PC-3 (cell line): ENCODE measurements around the gene SLC6A6. TPM values are rescaled to one million over a fixed set of nuclear protein-coding genes. Genes with fewer than 3 reads are reported as not detected.

Source experiments
- ATAC-seq: fragments of 200-7000 bp; cut with Tn5 transposase; 2 replicates; pipeline ENCODE4 v1.9.1; 2020; ENCODE audit warnings: mild to moderate bottlenecking, moderate library complexity
- BruUV-seq: library from RNA; stranded (reverse); fragments of 400-500 nt; replicated peaks from 2 replicates; lab custom pipeline; 2021; lab: Mats Ljungman, UMichigan
- CTCF ChIA-PET: fragments of 300-600 bp; sonication (Branson Sonifier 250); formaldehyde crosslinking; loops from one replicate; lab custom pipeline; 2022; ENCODE audit warnings: antibody characterized with exemption; lab: Charles Lee
- POLR2A ChIA-PET: fragments of 300-600 bp; sonication (Branson Sonifier 250); formaldehyde crosslinking; loops from one replicate; lab custom pipeline; 2022; ENCODE audit warnings: antibody characterized with exemption; ENCODE audit not compliant: unreplicated experiment; lab: Charles Lee
- DNase-seq: peaks from one replicate; pipeline ENCODE4 v3.0.0-alpha.2; 2015
- H2AFZ ChIP-seq: fragments of 300-600 bp; sonication (generic); 2 replicates; pipeline ENCODE4 v1.6.0; 2016; ENCODE audit warnings: antibody characterized with exemption, low read length
- H3F3A ChIP-seq: fragments of 300-600 bp; sonication (generic); one replicate; pipeline ENCODE4 v1.6.0; 2017; ENCODE audit warnings: antibody characterized with exemption, low read length, control low read depth, mild to moderate bottlenecking; ENCODE audit not compliant: unreplicated experiment
- H3K27ac ChIP-seq: fragments of 300-600 bp; sonication (generic); 2 replicates; pipeline ENCODE4 v1.5.1; 2016; ENCODE audit warnings: mild to moderate bottlenecking, low read length
- H3K27me3 ChIP-seq: fragments of 300-600 bp; sonication (generic); 2 replicates; pipeline ENCODE4 v1.6.1; 2016; ENCODE audit warnings: low read length, mixed read lengths
- H3K36me3 ChIP-seq: fragments of 300-600 bp; sonication (generic); 2 replicates; pipeline ENCODE4 v1.6.1; 2016; ENCODE audit warnings: low read depth, mixed run types, low read length, mixed read lengths
- H3K4me1 ChIP-seq: fragments of 300-600 bp; sonication (generic); 2 replicates; pipeline ENCODE4 v1.5.1; 2016; ENCODE audit warnings: low read length; ENCODE audit not compliant: insufficient read depth
- H3K4me2 ChIP-seq: fragments of 300-600 bp; sonication (generic); 2 replicates; pipeline ENCODE4 v1.6.0; 2016; ENCODE audit warnings: low read length
- H3K4me3 ChIP-seq: fragments of 300-600 bp; sonication (generic); 2 replicates; pipeline ENCODE4 v1.5.1; 2016; ENCODE audit warnings: mild to moderate bottlenecking, low read length, mixed read lengths
- H3K79me2 ChIP-seq: fragments of 300-600 bp; sonication (generic); 2 replicates; pipeline ENCODE4 v1.6.1; 2017; ENCODE audit warnings: low read length, mixed read lengths
- H3K9ac ChIP-seq: fragments of 300-600 bp; sonication (generic); 2 replicates; pipeline ENCODE4 v1.6.0; 2016; ENCODE audit warnings: mild to moderate bottlenecking, low read length
- H3K9me2 ChIP-seq: fragments of 300-600 bp; sonication (generic); replicated peaks from 2 replicates; pipeline ENCODE4 v1.6.1; 2016; ENCODE audit warnings: mixed run types, low read length, mixed read lengths
- H3K9me3 ChIP-seq: fragments of 300-600 bp; sonication (generic); 2 replicates; pipeline ENCODE4 v1.6.1; 2016; ENCODE audit warnings: low read length, mixed read lengths
- H4K20me1 ChIP-seq: fragments of 300-600 bp; sonication (generic); 2 replicates; pipeline ENCODE4 v1.6.1; 2016; ENCODE audit warnings: low read length, mixed read lengths
- EZH2 ChIP-seq: fragments of 300-600 bp; sonication (generic); IDR thresholded peaks from one replicate; pipeline ENCODE4 v1.6.1; 2017; ENCODE audit warnings: antibody characterized with exemption, mild to moderate bottlenecking, low read length; ENCODE audit not compliant: unreplicated experiment
- EZH2phosphoT487 ChIP-seq: fragments of 300-600 bp; sonication (generic); IDR thresholded peaks from 2 replicates; pipeline ENCODE4 v1.6.1; 2018; ENCODE audit warnings: mild to moderate bottlenecking, antibody characterized with exemption, low read length, borderline replicate concordance
- intact Hi-C: fragments of 100-400 bp; cut with micrococcal nuclease; formaldehyde crosslinking; loops from 2 replicates; pipeline ENCODE4 v1.9.0; 2023
- total RNA-seq: library from RNA; depleted of rRNA; stranded (reverse); fragments of >200 nt; gene quantifications from 2 replicates; pipeline ENCODE4 v1.2.3, GENCODE V29; 2014
- TF ChIP-seq, protein P1 (sequence below): fragments of 300-600 bp; sonication (generic); conservative IDR thresholded peaks from 2 replicates; pipeline ENCODE4 v1.5.1; 2017; ENCODE audit warnings: antibody characterized with exemption, low read depth, mild to moderate bottlenecking, low read length

Gene SLC6A6
- total RNA-seq, 1 experiment from 2014 or later = 28.1 TPM

DNA sequence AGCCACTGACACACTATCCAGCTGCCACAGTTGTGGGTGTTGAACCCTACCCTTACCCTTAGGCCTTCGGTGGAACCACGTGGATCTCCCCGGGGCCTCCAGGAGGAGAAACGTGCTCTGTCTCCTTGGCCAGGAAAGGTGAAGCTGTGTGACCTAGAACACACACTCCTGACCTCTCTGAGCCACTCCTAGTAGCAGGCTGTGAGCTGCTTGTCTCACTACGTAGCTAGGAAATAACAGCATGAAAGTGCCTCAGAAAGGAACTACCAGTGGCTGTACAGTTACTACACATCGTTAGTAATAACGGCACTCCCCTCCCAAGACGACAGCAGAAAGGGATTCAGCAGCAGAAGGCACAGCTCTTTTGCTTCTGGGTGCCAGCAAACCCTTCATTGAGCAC, 36.2 kb upstream of the SLC6A6 start:
- intact Hi-C loops = loop anchor here (10.0 kb wide), 1 partner anchor 161 kb away; no protein-coding TSS in a partner anchor
- DNase-seq = no peak
- TF ChIP-seq, protein P1, sequence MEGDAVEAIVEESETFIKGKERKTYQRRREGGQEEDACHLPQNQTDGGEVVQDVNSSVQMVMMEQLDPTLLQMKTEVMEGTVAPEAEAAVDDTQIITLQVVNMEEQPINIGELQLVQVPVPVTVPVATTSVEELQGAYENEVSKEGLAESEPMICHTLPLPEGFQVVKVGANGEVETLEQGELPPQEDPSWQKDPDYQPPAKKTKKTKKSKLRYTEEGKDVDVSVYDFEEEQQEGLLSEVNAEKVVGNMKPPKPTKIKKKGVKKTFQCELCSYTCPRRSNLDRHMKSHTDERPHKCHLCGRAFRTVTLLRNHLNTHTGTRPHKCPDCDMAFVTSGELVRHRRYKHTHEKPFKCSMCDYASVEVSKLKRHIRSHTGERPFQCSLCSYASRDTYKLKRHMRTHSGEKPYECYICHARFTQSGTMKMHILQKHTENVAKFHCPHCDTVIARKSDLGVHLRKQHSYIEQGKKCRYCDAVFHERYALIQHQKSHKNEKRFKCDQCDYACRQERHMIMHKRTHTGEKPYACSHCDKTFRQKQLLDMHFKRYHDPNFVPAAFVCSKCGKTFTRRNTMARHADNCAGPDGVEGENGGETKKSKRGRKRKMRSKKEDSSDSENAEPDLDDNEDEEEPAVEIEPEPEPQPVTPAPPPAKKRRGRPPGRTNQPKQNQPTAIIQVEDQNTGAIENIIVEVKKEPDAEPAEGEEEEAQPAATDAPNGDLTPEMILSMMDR = no peak
- no peak for TF ChIP-seq EZH2phosphoT487
- TF ChIP-seq EZH2 = no peak
- Histone ChIP-seq H3K27ac (no peak overlapping the region), H3K79me2 (no peaks in the 10 kb centered on the region), H3K36me3 (no peaks in the 10 kb centered on the region), H3K9me2 (no peaks in the 10 kb centered on the region), H3K9ac (no peak overlapping the region), H3K4me3 (no peak overlapping the region), H2AFZ (no peak overlapping the region), H3K9me3 (no peaks in the 10 kb centered on the region), H4K20me1 (no peaks in the 10 kb centered on the region), H3K4me2 (no peak overlapping the region), H3K4me1 (peaks cover 17% of the 10 kb centered on the region), H3F3A (no peaks in the 10 kb centered on the region), H3K27me3 (no peaks in the 10 kb centered on the region)
- ChIA-PET CTCF (no interaction called here), POLR2A (no interaction called here)
- no TSS peak for BruUV-seq
- no peak for ATAC-seq

DNA sequence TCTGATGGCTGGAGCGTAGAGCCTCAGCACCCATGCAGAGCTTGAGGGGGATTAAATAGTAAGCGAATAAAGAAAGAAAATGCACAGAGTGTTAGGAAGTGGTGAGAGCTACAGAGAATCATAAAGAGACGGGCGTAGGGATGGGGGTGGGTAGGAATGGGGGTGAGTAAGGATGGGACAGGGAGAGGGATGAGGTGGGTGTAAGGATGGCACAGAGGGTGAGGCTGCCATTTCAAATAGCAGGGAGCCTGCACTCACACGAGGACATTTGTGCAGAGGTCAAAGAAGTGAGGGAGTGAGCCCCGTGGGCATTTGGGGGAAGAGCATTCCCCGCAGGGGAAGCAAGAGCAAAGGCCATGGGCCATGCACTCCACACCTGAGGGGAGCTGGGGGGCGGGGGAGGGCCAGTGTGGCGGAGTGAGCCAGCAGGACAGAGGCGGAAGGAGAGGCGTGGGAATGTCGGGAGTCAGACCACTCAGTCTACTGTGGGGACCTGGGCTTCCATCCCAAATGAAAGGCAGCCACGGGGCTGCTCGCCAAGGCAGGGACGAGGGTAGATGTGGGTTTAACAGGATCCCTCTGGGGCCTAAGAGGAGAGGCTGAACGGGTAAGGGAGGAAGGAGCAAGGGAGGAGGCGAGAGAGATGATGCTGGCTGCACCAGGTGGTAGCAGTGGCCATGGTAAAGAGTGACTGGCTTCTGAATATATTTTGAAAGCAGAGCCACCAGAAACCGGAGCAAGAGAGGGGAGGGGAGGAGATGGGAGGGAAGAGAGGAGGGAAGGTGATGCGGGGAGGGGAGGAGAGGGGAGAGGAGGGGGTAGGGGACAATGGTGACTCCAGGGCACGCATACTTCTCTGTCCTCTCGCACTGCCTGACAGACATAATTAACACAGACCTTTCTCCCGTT, 35.2 kb upstream of the SLC6A6 start:
- DNase-seq = no peak
- intact Hi-C loops = loop anchor here (10.0 kb wide), 1 partner anchor 162 kb away; no protein-coding TSS in a partner anchor
- CTCF ChIA-PET = no interaction called here

More for the DNA sequence above, 35.2 kb upstream of the SLC6A6 start:
- H3K36me3 ChIP-seq = no peaks in the 10 kb centered on the region
- H3K27ac ChIP-seq = no peak overlapping the region
- POLR2A ChIA-PET = no interaction called here
- H3F3A ChIP-seq = no peaks in the 10 kb centered on the region
- no peak overlapping the region for H3K4me3 ChIP-seq
- BruUV-seq = no TSS peak
- H3K9me2 ChIP-seq = no peaks in the 10 kb centered on the region
- TF ChIP-seq EZH2phosphoT487 = no peak
- TF ChIP-seq, protein P1 = no peak
- no peak for TF ChIP-seq EZH2
- H3K79me2 ChIP-seq = no peaks in the 10 kb centered on the region
- no peak for ATAC-seq
- peaks cover 26% of the 10 kb centered on the region for H3K4me1 ChIP-seq
- no peaks in the 10 kb centered on the region for H3K9me3 ChIP-seq
- no peaks in the 10 kb centered on the region for H3K27me3 ChIP-seq
- no peaks in the 10 kb centered on the region for H4K20me1 ChIP-seq
- no peak overlapping the region for H3K4me2 ChIP-seq
- no peak overlapping the region for H3K9ac ChIP-seq
- no peak overlapping the region for H2AFZ ChIP-seq
